Glutamatergic neuron (in vitro differentiated cells): ENCODE data around the gene HIC1. TPM values are rescaled to one million over a fixed set of nuclear protein-coding genes. Genes with fewer than 3 reads are reported as not detected.
A peak's percentile ranks its signal among the peaks of the same experiment; 100 is the strongest.

Experiments
- DNase-seq: peaks from one replicate; pipeline ENCODE4 v3.0.0; 2022
- H3K27ac Mint-ChIP-seq: one replicate; pipeline ENCODE4 v1.8.0; 2020; ENCODE audit warnings: mild to moderate bottlenecking, mixed read lengths, inconsistent platforms; ENCODE audit not compliant: unreplicated experiment
- H3K27me3 Mint-ChIP-seq: one replicate; pipeline ENCODE4 v1.8.0; 2020; ENCODE audit warnings: mild to moderate bottlenecking, moderate library complexity, mixed read lengths, inconsistent platforms; ENCODE audit not compliant: unreplicated experiment
- H3K36me3 Mint-ChIP-seq: one replicate; pipeline ENCODE4 v1.8.0; 2020; ENCODE audit warnings: mild to moderate bottlenecking, mixed read lengths, inconsistent platforms; ENCODE audit not compliant: unreplicated experiment
- H3K4me1 Mint-ChIP-seq: one replicate; pipeline ENCODE4 v1.8.0; 2020; ENCODE audit warnings: mild to moderate bottlenecking, low read depth, mixed read lengths, inconsistent platforms; ENCODE audit not compliant: unreplicated experiment
- H3K4me3 Mint-ChIP-seq: one replicate; pipeline ENCODE4 v1.8.0; 2020; ENCODE audit warnings: mild to moderate bottlenecking, mixed read lengths, inconsistent platforms; ENCODE audit not compliant: unreplicated experiment
- H3K9me3 Mint-ChIP-seq: one replicate; pipeline ENCODE4 v1.8.0; 2020; ENCODE audit warnings: mild to moderate bottlenecking, moderate library complexity, mixed read lengths, inconsistent platforms; ENCODE audit not compliant: unreplicated experiment
- total RNA-seq: library from RNA; stranded (reverse); fragmentation: NEBNext Ultra II Directional; extraction: Animal tissue kit (Norgen Biotek cat#: 25700); gene quantifications from one replicate; pipeline ENCODE4 v1.2.1, GENCODE V29; 2021; ENCODE audit not compliant: unreplicated experiment
- TF ChIP-seq, protein P1 (sequence below): fragments of 200-600 bp; sonication (generic); IDR thresholded peaks from one replicate; pipeline ENCODE4 v1.5.0; 2021; ENCODE audit not compliant: partially characterized antibody, unreplicated experiment

The HIC1 gene
- total RNA-seq, 1 donor from 2014 or later = 2.5 TPM

GRCh38 chr17:2023256-2023655 is 31.6 kb upstream of the HIC1 start:
- Mint-ChIP-seq H3K4me3 (peak overlapping the region; percentile 85), H3K27ac (peak overlapping the region; percentile 55), H3K36me3 (no peaks in the 10 kb centered on the region), H3K4me1 (peaks cover 30% of the 10 kb centered on the region), H3K9me3 (peaks cover 23% of the 10 kb centered on the region), H3K27me3 (peaks cover 25% of the 10 kb centered on the region)
- no peak for DNase-seq
- TF ChIP-seq, protein P1, sequence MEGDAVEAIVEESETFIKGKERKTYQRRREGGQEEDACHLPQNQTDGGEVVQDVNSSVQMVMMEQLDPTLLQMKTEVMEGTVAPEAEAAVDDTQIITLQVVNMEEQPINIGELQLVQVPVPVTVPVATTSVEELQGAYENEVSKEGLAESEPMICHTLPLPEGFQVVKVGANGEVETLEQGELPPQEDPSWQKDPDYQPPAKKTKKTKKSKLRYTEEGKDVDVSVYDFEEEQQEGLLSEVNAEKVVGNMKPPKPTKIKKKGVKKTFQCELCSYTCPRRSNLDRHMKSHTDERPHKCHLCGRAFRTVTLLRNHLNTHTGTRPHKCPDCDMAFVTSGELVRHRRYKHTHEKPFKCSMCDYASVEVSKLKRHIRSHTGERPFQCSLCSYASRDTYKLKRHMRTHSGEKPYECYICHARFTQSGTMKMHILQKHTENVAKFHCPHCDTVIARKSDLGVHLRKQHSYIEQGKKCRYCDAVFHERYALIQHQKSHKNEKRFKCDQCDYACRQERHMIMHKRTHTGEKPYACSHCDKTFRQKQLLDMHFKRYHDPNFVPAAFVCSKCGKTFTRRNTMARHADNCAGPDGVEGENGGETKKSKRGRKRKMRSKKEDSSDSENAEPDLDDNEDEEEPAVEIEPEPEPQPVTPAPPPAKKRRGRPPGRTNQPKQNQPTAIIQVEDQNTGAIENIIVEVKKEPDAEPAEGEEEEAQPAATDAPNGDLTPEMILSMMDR = no peak

DNA sequence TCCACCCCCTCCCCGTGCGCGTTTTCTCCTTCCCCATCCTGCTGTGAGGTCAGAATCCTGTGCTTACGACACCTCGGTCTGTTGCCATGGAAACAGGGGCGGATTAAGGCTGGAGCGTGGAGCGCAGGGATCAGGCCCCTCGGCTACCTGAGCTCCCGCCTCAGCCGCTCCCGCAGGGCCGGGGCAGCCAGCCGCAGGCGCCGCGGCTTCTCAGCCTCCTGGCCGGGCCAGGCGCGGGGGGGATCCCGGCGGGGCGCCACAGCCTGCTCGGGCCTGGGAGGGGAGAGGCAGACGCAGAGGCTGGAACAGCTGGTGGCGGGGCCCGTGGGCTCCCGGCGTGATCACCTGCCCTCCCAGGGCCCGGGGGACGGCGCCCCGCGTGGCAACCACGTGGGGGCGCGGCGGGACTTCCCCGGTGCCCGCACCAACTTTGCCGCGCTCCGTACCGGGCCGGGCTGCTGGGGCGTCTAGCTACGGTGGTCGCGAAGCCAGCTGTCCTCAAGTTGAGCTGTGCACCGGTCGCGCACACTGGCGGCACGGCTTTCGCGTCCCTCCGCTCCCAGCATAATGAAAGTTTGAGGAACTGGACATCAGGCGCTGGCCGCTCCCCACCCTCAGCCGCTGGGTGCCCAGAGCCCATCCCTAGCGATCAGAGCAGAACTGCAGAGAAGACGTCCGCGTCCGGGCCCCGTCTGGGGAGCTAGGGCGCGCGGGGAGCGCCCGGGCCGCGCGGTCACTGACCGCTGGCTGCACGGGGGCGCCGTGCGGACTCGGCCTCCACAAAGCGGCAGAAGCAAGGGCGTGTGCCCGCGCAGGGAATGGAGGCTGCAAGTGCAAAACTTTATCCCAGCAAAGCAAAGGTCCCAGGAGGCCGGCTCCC is 31.0 kb upstream of the HIC1 start:
- Mint-ChIP-seq H3K9me3 (peaks cover 16% of the 10 kb centered on the region), H3K27me3 (peaks cover 20% of the 10 kb centered on the region), H3K4me1 (peaks cover 27% of the 10 kb centered on the region), H3K36me3 (no peaks in the 10 kb centered on the region), H3K27ac (peak overlapping the region; percentile 59), H3K4me3 (peak overlapping the region; percentile 92)
- TF ChIP-seq, protein P1 = no peak
- peak; percentile 77 for DNase-seq

- TF ChIP-seq, protein P1 = no peak
- Mint-ChIP-seq H3K4me3 (peak overlapping the region; percentile 92), H3K27ac (no peak overlapping the region), H3K4me1 (peaks cover 20% of the 10 kb centered on the region), H3K36me3 (no peaks in the 10 kb centered on the region), H3K27me3 (peaks cover 14% of the 10 kb centered on the region), H3K9me3 (peaks cover 10% of the 10 kb centered on the region)
- DNase-seq = peak; percentile 54
Measured at GRCh38 chr17:2024572-2025219, 30.2 kb upstream of the HIC1 start.

DNA sequence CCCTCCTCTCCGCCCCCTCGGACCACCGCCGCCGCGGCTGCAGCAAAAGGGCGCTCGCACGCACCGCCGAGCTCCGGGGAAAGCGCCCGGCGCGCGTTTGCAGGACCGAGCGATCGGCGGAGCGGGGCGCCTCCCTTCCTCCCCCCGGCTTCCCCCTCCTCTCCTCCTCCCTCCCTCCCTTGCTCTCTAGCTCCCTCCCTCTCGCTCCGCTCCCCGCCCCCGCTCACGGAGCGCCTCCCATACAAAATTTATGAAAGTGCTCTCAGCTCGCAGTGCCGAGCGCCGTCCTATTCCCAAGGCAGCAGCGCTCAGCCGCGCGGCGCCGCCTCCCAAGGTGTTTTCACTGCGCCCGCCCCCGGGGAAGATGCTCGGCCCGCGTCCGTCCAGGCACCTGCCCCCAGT is 29.7 kb upstream of the HIC1 start, which contains the start of gene RTN4RL1:
RTN4RL1 (minus strand) TSS at position 115 of the 402 bp plus-strand sequence. CDS start 469 bp downstream, outside the sequence.
- peak within 1 kb of the TSS; percentile 59 for H3K27ac Mint-ChIP-seq
- TF ChIP-seq, protein P1 = no peak
- peak within 1 kb of the TSS; percentile 92 for H3K4me3 Mint-ChIP-seq
- H3K27me3 Mint-ChIP-seq = peaks cover 12% of the 10 kb centered on the region
- peak; percentile 90 for DNase-seq
- peaks cover 15% of the 10 kb centered on the region for H3K4me1 Mint-ChIP-seq
- H3K9me3 Mint-ChIP-seq = peaks cover 8% of the 10 kb centered on the region
- H3K36me3 Mint-ChIP-seq = no peaks in the 10 kb centered on the region
